H1 (cell line): ENCODE measurements around the gene SPCS3. TPM values are rescaled to one million over a fixed set of nuclear protein-coding genes. Genes with fewer than 3 reads are reported as not detected.
"Not testable (repeated sequence)": the region's sequence is repeated elsewhere in the genome, so short reads cannot be mapped to it uniquely, and the experiment has no call there.

Experiments used
- CTCF ChIA-PET: fragments of 300-600 bp; sonication (Branson Sonifier 250); formaldehyde crosslinking; loops from one replicate; lab custom pipeline; 2021; ENCODE audit not compliant: partially characterized antibody; lab: Charles Lee
- POLR2A ChIA-PET: fragments of 300-600 bp; sonication (Branson Sonifier 250); formaldehyde crosslinking; loops from one replicate; lab custom pipeline; 2021; ENCODE audit warnings: inconsistent platforms; ENCODE audit not compliant: partially characterized antibody; lab: Charles Lee
- DNase-seq, 2 experiments: peaks; one replicate each; pipeline versions ENCODE4 v3.0.0 to v3.0.0-alpha.2; 2010 to 2022; ENCODE audit warnings: low spot score in 2 of 2, low read depth in 1 of 2, mixed read lengths in 1 of 2
- FAIRE-seq: peaks from 2 replicates; lab custom pipeline; 2011; peaks lifted over from hg19 to GRCh38; lab: Jason Lieb, UNC
- H2AFZ ChIP-seq: 2 replicates; pipeline ENCODE4 v1.8.1; 2012; ENCODE audit warnings: low read length, inconsistent platforms
- H2AK5ac ChIP-seq: 2 replicates; pipeline ENCODE4 v1.6.1; 2013; ENCODE audit warnings: low read depth, low read length
- H2BK120ac ChIP-seq: replicated peaks from 2 replicates; pipeline ENCODE3; 2013; ENCODE audit warnings: low read depth, low read length, inconsistent platforms
- H2BK12ac ChIP-seq: 2 replicates; pipeline ENCODE4 v1.6.1; 2013; ENCODE audit warnings: low read depth, low read length
- H2BK15ac ChIP-seq: 2 replicates; pipeline ENCODE4 v1.6.1; 2013; ENCODE audit warnings: low read length
- H2BK20ac ChIP-seq: 2 replicates; pipeline ENCODE4 v1.6.1; 2013; ENCODE audit warnings: low read length
- H2BK5ac ChIP-seq: 2 replicates; pipeline ENCODE4 v1.6.1; 2013; ENCODE audit warnings: low read depth, low read length
- H3K14ac ChIP-seq: 2 replicates; pipeline ENCODE4 v1.6.1; 2013; ENCODE audit warnings: inconsistent platforms; ENCODE audit not compliant: insufficient read length
- H3K18ac ChIP-seq: 2 replicates; pipeline ENCODE4 v1.6.1; 2013; ENCODE audit warnings: low read length; ENCODE audit errors: extremely low read depth
- H3K23ac ChIP-seq: 2 replicates; pipeline ENCODE4 v1.6.1; 2013; ENCODE audit warnings: inconsistent platforms; ENCODE audit not compliant: insufficient read length
- H3K23me2 ChIP-seq: 2 replicates; pipeline ENCODE4 v1.6.1; 2013; ENCODE audit warnings: low read depth, low read length
- H3K27ac ChIP-seq: 2 replicates; pipeline ENCODE4 v1.6.1; 2011; ENCODE audit warnings: low read depth, low read length, inconsistent platforms
- H3K27me3 ChIP-seq, 4 experiments: replicated peaks in 1 of 4; 1 replicate in 1 of 4; 2 replicates in 3 of 4; pipeline versions ENCODE4 v1.6.1 to v1.8.1; 2011 to 2013; ENCODE audit warnings: low read length in 3 of 4, mild to moderate bottlenecking in 3 of 4, inconsistent platforms in 2 of 4, mixed read lengths in 2 of 4, moderate library complexity in 1 of 4; ENCODE audit not compliant: control insufficient read depth in 3 of 4, insufficient read depth in 3 of 4; ENCODE audit errors: extremely low read depth in 1 of 4
- H3K36me3 ChIP-seq, 4 experiments: 2 replicates each; pipeline versions ENCODE4 v1.6.1 to v1.8.1; 2011 to 2013; ENCODE audit warnings: mild to moderate bottlenecking in 4 of 4, low read length in 3 of 4, moderate library complexity in 2 of 4, control low read depth in 1 of 4, inconsistent platforms in 1 of 4; ENCODE audit not compliant: insufficient read depth in 4 of 4, control insufficient read depth in 2 of 4
- H3K4ac ChIP-seq: replicated peaks from 2 replicates; pipeline ENCODE3; 2013; ENCODE audit warnings: low read length, low read depth, mixed read lengths, inconsistent platforms; ENCODE audit not compliant: insufficient read length
- H3K4me1 ChIP-seq, 4 experiments: replicated peaks in 1 of 4; 1 replicate in 1 of 4; 2 replicates in 3 of 4; pipeline versions ENCODE4 v1.6.1 to v1.8.1; 2011 to 2013; ENCODE audit warnings: low read length in 3 of 4, inconsistent platforms in 2 of 4, mixed read lengths in 1 of 4; ENCODE audit not compliant: insufficient read depth in 4 of 4, control insufficient read depth in 3 of 4
- H3K4me2 ChIP-seq, 2 experiments: 2 replicates each; pipeline versions ENCODE4 v1.6.1 to v1.8.1; 2011 to 2013; ENCODE audit warnings: low read depth in 2 of 2, low read length in 2 of 2, control low read depth in 1 of 2, inconsistent platforms in 1 of 2, mild to moderate bottlenecking in 1 of 2; ENCODE audit not compliant: insufficient read depth in 1 of 2
- H3K4me3 ChIP-seq, 4 experiments: fragments of 200-600, 300-600 bp in 1 of 4; sonication (generic), shearing (Covaris generic), sonication (Bioruptor Twin) in 1 of 4; 2 replicates each; pipeline versions ENCODE4 v1.5.1 to v1.8.1; 2011 to 2016; ENCODE audit warnings: low read length in 4 of 4, low read depth in 3 of 4, control low read depth in 2 of 4, inconsistent platforms in 2 of 4, mild to moderate bottlenecking in 2 of 4, mixed read lengths in 1 of 4, moderate library complexity in 1 of 4; ENCODE audit not compliant: insufficient read depth in 2 of 4; ENCODE audit errors: extremely low read depth in 1 of 4
- H3K56ac ChIP-seq: replicated peaks from 2 replicates; pipeline ENCODE3; 2013; ENCODE audit warnings: low read depth, mild to moderate bottlenecking, mixed read lengths, low read length, inconsistent platforms; ENCODE audit not compliant: insufficient read length
- H3K79me1 ChIP-seq: 2 replicates; pipeline ENCODE4 v1.6.1; 2013; ENCODE audit warnings: low read depth, low read length, control low read depth
- H3K79me2 ChIP-seq, 2 experiments: 2 replicates each; pipeline versions ENCODE4 v1.6.1 to v1.8.1; 2012 to 2013; ENCODE audit warnings: low read length in 2 of 2, mild to moderate bottlenecking in 2 of 2, inconsistent platforms in 1 of 2; ENCODE audit not compliant: insufficient read depth in 2 of 2, control insufficient read depth in 1 of 2
- H3K9ac ChIP-seq, 4 experiments: replicated peaks in 1 of 4; 1 replicate in 1 of 4; 2 replicates in 3 of 4; pipeline versions ENCODE4 v1.6.1 to v1.8.1; 2011 to 2013; ENCODE audit warnings: low read depth in 3 of 4, low read length in 3 of 4, control low read depth in 2 of 4, mild to moderate bottlenecking in 2 of 4, moderate library complexity in 2 of 4, inconsistent platforms in 1 of 4; ENCODE audit errors: extremely low read depth in 1 of 4
- H3K9me3 ChIP-seq, 2 experiments: 2 replicates each; pipeline versions ENCODE4 v1.6.1 to v1.8.1; 2012 to 2013; ENCODE audit warnings: mild to moderate bottlenecking in 2 of 2, moderate library complexity in 2 of 2, control low read depth in 1 of 2, inconsistent platforms in 1 of 2, low read depth in 1 of 2, low read length in 1 of 2, mixed read lengths in 1 of 2; ENCODE audit not compliant: insufficient read depth in 2 of 2
- H4K20me1 ChIP-seq, 2 experiments: replicated peaks in 1 of 2; 2 replicates each; pipeline versions ENCODE3 to v1.8.1; 2011 to 2013; ENCODE audit warnings: inconsistent platforms in 2 of 2, low read length in 2 of 2, mild to moderate bottlenecking in 1 of 2; ENCODE audit not compliant: insufficient read depth in 2 of 2, control insufficient read depth in 1 of 2
- H4K5ac ChIP-seq: 2 replicates; pipeline ENCODE4 v1.6.1; 2013; ENCODE audit warnings: low read length, low read depth, mixed read lengths, inconsistent platforms; ENCODE audit not compliant: insufficient read length
- H4K8ac ChIP-seq: 2 replicates; pipeline ENCODE4 v1.8.0; 2013; ENCODE audit warnings: mild to moderate bottlenecking, moderate library complexity, low read length, inconsistent platforms; ENCODE audit not compliant: insufficient read depth; ENCODE audit errors: extremely low read depth
- H4K91ac ChIP-seq: replicated peaks from 2 replicates; pipeline ENCODE3; 2013; ENCODE audit warnings: low read length, mixed read lengths, inconsistent platforms; ENCODE audit not compliant: insufficient read length
- CEBPB ChIP-seq: IDR thresholded peaks from 2 replicates; pipeline ENCODE4 v1.6.1; 2012; ENCODE audit warnings: low read depth, low read length
- WGBS, 2 experiments: shearing (Covaris generic) in 1 of 2; methylation state at CpG; one replicate each; pipeline versions ENCODE4 v1.1.6 to v1.1.7; 2013 to 2015; ENCODE audit warnings: low lambda C conversion rate in 2 of 2, mixed read lengths in 2 of 2, inconsistent platforms in 1 of 2, low coverage in 1 of 2, missing lambda C conversion rate in 1 of 2; ENCODE audit not compliant: insufficient replicate concordance in 2 of 2, insufficient coverage in 1 of 2, insufficient read length in 1 of 2; ENCODE audit errors: extremely low coverage in 1 of 2, missing lambda C conversion rate in 1 of 2; 5-methylcytosine and 5-hydroxymethylcytosine counted together
- polyA plus RNA-seq, 7 experiments: library from polyadenylated mRNA; depleted of rRNA in 3 of 7; stranded (reverse) in 5 of 7; unstranded in 2 of 7; fragments of >200 nt in 5 of 7; fragments of 200-250 nt in 2 of 7; gene quantifications; 1 replicate in 5 of 7; 2 replicates in 1 of 7; 4 replicates in 1 of 7; pipeline versions ENCODE4 v1.2.1 to v1.2.3, GENCODE V29; 2011 to 2013; ENCODE audit warnings: missing spikeins in 2 of 7, mixed read lengths in 2 of 7
- total RNA-seq: library from RNA; stranded (reverse); fragmentation: NEBNext Ultra II Directional; extraction: Animal tissue kit (Norgen Biotek cat#: 25700); gene quantifications from 2 replicates; pipeline ENCODE4 v1.2.1, GENCODE V29; 2021

Gene SPCS3
- total and polyA plus RNA-seq, 2 of the 8 experiments (the other 6 are each of a cell fraction or from before 2014, with no cell fraction given) = 18.4 to 117 TPM

DNA sequence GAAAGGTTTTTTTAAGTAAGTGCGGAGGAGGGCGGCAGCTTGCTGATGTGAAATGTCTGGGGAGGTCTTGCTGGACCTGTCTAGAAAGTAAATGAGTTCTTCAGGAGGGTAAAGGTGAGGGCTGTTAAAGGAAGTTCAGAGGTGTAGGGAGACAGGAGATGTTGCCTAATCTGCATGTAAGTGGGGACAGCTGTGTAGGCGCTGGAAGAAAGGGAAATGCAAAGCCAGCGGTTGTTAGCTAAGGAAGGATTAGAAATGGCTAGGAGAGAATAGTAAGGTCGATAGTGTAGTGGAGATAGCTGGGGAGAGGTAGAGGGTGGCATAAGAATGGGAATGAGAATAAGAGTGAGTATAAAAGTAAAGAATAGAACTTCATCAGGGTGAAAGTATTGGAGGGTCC, 23.9 kb upstream of the SPCS3 start:
- H3K79me2 ChIP-seq, POLR2A ChIA-PET, H2BK5ac ChIP-seq, H3K23ac ChIP-seq, H3K27me3 ChIP-seq, H4K8ac ChIP-seq, H2BK12ac ChIP-seq, H3K18ac ChIP-seq, CTCF ChIA-PET, H2AK5ac ChIP-seq, H3K27ac ChIP-seq, H2AFZ ChIP-seq, H3K9me3 ChIP-seq, FAIRE-seq, H3K4ac ChIP-seq, H4K91ac ChIP-seq, H2BK20ac ChIP-seq, H3K9ac ChIP-seq, H3K14ac ChIP-seq, H3K79me1 ChIP-seq, H3K4me1 ChIP-seq, DNase-seq, H2BK120ac ChIP-seq, H2BK15ac ChIP-seq, H3K4me3 ChIP-seq, H3K23me2 ChIP-seq, H3K36me3 ChIP-seq, H4K5ac ChIP-seq, H3K56ac ChIP-seq, H4K20me1 ChIP-seq: not testable (repeated sequence)
- H3K4me2 ChIP-seq = peak overlapping the region in 1 of 2 experiments; percentile 28; a peak in 1 of 4 replicates
- WGBS, 2 experiments = 39% methylated on average over 5 of the region's 5 CpGs; no CpG with 5 or more reads in 1 of the 2 experiments
- 0 out of 2 replicates have a peak, but pooled peaks have one; percentile 8 for TF ChIP-seq CEBPB
